DMS 273 (cell line): ENCODE data around the gene ST7.
A peak's percentile ranks its signal among the peaks of the same experiment; 100 is the strongest.
"Not testable (repeated sequence)": the region's sequence is repeated elsewhere in the genome, so short reads cannot be mapped to it uniquely, and the experiment has no call there.

Source experiments
- DNase-seq: peaks from one replicate; lab custom pipeline; 2025; ENCODE audit not compliant: unreplicated experiment; lab: John Stamatoyannopoulos, UW

The ST7 gene

GRCh38 chr7:117216010-117216409, 262.7 kb downstream of the ST7 start:
- DNase-seq: no peak

DNA sequence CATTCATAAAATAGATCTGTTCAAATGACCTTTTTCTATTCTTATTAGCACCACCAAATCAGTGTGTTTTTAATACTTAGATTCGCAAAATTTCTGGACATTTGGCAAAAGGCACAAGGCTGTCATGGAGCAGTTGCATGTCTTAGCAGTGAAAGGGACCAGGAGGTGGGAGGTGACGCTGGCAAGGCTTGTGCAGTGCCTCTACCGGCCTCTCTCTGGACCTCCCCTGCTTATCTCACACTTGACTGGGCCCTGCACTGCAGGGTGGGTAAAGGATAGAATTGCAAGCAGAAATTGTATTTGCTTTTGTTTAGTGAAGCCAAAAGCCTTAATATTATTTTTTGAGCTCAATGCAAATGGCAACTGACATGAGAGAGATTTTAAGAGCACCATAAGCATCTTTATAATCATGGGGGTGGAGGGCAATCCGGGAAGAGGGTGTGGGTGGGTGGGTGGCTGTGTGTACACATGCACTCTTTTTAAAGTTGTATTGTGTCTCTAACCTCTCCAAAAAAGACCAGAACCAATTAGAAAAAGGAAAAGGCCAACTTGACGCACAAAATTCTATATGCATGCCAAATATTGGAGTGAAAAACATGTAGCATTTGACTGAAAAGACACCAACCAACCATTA, 263.3 kb downstream of the ST7 start:
- DNase-seq: no peak

DNA sequence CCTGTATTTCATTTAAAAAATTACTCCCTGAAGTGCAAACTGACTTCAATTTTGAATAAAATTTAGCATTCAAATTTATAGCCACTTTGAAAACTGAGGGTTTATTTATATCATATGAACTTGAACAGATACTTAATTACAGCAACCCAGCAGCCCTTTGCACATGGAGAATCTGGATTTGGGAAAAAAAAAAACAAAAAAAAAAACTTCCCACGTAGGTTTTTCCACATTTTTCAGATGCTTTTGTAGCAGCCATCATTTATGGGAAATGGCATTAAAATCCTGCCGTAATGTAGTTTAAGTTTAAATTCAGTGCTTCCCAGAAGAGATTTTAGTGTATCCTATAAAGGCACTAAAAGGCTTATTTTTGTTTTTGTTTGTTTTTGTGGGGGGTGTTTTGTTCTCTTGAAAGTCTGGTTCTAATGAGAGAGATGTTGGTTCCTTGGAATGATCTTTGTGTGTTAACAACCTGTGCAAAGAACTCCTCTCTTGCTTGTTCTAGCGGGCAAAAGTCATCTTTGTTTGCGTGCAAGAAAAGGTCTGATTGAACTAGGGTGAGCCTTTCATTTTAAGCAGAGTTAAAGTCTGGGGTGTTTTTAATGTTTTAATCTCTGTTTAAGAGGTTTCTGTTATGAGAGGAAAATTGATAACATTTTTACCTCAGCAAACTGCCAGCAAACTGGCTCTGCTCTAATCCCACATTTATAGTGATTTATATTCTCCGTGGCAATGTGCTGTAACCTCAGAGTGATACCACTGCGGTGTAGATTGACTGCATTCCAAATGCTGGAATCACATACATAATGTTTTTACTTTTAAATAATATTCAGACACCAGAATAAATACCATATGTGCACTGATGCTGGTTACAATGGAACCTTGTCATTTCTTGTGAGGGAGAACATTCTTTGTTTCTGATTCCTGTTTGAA, 264.1 kb downstream of the ST7 start:
- DNase-seq: no peak

DNA sequence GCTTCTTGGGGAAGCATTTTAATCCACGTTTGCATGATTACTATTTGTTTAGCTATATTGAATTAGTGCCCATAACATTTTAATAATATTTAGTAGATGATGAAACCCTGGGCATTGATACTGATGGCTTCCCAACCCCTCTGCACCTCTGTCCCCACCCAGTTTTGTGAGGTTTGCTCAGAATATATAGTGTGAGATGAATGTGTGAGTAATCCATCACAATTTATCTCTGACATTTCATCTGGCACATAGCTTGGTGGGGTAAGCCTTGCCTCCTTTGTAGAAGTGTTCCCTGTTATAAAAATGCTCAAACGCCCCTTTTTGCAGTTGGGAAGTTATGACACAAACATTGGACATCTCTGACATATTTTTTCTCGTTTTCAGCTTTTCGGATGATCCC, 265.4 kb downstream of the ST7 start:
- no peak for DNase-seq

GRCh38 chr7:117219485-117219884, 266.2 kb downstream of the ST7 start:
- no peak for DNase-seq

DNA sequence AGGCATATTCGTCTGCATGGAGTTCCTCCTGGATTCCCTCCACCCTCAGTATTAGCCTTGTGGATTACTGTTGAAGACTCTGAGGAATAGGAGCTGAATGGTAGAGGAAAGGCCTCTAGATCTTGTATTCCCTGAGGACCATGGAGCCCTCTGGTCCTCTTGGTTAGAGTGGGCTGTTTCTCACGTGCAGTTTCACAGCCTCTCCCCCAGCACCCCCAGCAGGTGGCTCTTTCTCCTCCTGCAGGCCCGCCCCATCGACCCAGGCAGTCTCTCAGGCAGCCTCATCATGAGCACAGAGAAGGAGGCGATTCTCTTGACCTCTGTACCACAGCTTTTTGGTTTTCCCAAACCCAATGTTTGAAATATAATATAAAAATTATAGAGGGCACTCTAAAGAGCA, 267.5 kb downstream of the ST7 start:
- DNase-seq: no peak

DNA sequence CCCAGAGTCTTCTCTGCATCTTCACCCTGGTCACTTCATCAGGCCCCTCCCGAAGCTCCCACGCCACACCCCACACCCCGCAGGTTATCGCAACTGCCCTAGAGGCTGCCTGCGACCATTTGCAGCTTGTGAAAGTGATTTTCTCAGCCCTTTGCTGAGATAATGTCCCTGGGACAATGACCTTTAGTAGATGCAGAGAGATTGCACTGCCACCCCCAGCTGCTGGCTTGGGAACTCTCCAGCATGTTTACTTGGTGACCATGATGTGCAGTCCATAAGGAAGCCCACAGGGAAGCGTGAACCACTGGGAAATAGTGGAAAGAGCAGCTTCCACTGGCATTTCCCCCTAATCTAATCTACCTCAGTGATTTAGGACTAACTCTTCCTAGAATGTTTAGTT, 272.2 kb downstream of the ST7 start:
- no peak for DNase-seq

DNA sequence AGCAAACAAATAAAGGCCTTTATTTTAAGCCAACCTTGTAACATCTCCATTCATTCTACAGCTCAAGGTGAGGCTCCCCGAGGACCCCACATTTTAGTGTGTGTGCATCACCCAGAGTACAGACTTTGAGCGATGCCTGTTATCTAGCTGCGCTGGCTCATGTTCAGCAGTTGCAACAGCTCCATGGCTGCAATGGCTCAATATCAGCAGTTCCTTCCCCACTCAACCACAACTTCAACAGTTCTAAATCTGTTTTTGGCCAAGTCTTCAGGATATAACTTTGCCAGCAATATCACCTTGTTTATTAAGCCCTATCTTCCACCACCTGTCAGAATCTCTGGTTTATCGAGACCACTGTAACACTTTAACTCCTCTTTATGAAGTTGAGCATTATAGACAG, 273.8 kb downstream of the ST7 start:
- DNase-seq: no peak

DNA sequence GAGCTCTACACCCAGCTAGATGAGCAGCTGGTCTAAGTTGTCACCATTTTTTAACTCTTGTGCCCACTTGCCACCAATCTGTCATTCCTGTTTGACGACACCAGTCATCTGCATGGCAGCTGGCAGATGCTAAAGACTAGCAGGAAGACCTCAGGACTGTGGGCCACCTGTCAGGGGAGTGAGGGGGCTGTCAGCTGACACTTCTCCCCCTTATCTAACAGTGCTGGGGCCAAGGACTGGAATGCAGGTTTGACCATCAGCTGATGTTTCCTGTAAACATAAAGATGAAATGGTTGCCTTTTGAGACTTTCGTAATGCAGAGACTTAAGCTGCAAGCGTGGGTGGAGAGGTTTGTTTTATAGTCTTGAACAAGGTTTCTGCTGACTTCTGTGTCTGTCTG, 276.0 kb downstream of the ST7 start:
- DNase-seq: peak; percentile 36

GRCh38 chr7:117230276-117231046, 277.2 kb downstream of the ST7 start:
- no peak for DNase-seq

GRCh38 chr7:117231047-117231359, 277.7 kb downstream of the ST7 start:
- no peak for DNase-seq

DNA sequence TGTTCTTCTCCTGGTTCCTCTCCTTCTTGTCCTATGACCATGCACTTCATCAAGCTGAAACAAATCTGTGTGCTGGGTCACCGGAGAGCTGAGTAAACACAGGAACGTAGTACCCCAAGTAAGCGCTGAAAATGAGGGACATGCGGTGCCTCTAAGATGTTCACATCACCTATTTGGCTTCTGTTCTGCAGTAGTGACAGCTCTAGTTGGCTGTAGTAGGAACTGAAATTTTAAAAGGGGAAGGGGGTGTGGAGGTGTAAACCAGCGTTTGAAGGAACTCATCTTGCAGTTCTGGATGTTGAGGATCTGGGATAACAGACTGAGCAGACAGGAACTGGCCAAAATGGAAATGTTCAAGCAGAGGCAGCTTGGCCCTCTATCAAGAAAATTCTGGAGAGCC, 284.3 kb downstream of the ST7 start:
- no peak for DNase-seq

- DNase-seq: no peak
Measured at GRCh38 chr7:117238472-117238871, 285.2 kb downstream of the ST7 start.

GRCh38 chr7:117238937-117239336, 285.6 kb downstream of the ST7 start:
- DNase-seq: no peak

DNA sequence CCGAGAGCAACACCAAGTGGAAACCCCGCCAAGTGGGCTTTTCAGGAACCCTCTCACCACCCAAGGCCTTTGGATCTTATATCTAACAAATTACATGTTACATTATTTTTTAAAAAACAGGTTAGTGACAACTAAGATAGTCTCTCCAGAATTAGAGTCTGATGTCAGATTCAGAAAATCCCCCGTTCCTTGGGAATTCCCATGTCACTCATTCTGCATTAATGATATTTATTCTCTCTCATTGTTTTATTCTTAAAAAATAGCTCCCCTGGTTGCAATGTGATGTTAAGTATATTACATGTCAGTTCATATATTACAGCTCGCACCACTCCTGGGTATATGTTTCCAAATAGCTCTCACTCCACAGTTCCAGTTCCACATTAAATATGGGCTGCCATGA, 287.8 kb downstream of the ST7 start:
- no peak for DNase-seq

- no peak for DNase-seq
Measured at GRCh38 chr7:117243390-117243789, 290.1 kb downstream of the ST7 start.

GRCh38 chr7:117245703-117246102, 292.4 kb downstream of the ST7 start:
- not testable (repeated sequence) for DNase-seq

DNA sequence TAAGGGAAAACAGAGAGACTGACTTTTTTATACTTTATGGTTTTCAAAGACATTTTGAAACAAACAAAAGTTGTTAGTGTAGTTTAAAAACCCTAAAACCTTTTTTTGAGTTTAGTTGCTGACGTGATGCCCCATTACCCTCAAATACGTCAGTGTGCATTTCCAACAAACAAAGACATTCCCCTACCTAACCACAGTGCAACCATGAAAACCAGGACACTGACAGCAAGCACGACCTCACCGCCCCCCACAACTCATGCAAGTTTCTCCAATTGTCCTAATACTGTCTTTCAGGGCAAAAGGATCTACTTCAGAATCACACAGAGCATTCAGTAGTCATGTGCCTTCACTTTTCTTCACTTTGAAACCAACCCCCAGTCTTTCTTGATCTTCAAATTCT, 294.5 kb downstream of the ST7 start:
- DNase-seq: no peak

- no peak for DNase-seq
Measured at GRCh38 chr7:117248829-117249228, 295.5 kb downstream of the ST7 start.

- no peak for DNase-seq
Measured at GRCh38 chr7:117249696-117250095, 296.4 kb downstream of the ST7 start.

GRCh38 chr7:117250245-117250644, 296.9 kb downstream of the ST7 start:
- DNase-seq: no peak

DNA sequence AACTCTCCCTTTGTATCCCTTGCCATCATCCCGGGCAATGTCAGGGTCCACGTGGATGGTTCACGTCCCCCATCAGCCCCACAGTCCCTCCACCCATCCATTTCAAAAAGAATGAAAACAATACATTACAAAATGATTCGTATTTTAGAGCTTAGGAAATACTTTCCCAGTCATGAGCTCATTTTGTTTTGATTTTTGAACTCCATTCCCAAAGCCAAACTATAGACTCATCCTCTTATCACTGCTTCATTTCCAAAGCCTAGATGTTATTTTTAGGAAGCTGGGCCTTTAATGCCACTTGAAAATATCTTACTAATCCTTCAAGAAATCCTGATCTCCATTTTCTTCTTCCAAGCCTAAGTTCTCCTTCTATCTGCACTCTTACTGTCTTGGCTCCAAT, 297.5 kb downstream of the ST7 start:
- DNase-seq: no peak
